Suppressor macrophage (primary cell): Measurements from ENCODE around the gene FAH.

Source experiments
- DNase-seq, 4 experiments: peaks; one replicate each; pipeline ENCODE4 v3.0.0-alpha.2; 2020 to 2022

Gene FAH

GRCh38 chr15:80152180-80152895, 461 bp upstream of the FAH start:
- peak; percentile 84 to 94 (median 90) for DNase-seq

GRCh38 chr15:80153900-80154299, 1.1 kb downstream of the FAH start:
- DNase-seq = peak in 3 of 4 experiments; percentile 13 to 24 (median 17)

- DNase-seq = no peak
These were observed 1.5 kb downstream of the FAH start for GRCh38 chr15:80154336-80154735.

GRCh38 chr15:80155001-80155377, 2.2 kb downstream of the FAH start:
- DNase-seq = peak in 3 of 4 experiments; percentile 17 to 44 (median 26)

DNA sequence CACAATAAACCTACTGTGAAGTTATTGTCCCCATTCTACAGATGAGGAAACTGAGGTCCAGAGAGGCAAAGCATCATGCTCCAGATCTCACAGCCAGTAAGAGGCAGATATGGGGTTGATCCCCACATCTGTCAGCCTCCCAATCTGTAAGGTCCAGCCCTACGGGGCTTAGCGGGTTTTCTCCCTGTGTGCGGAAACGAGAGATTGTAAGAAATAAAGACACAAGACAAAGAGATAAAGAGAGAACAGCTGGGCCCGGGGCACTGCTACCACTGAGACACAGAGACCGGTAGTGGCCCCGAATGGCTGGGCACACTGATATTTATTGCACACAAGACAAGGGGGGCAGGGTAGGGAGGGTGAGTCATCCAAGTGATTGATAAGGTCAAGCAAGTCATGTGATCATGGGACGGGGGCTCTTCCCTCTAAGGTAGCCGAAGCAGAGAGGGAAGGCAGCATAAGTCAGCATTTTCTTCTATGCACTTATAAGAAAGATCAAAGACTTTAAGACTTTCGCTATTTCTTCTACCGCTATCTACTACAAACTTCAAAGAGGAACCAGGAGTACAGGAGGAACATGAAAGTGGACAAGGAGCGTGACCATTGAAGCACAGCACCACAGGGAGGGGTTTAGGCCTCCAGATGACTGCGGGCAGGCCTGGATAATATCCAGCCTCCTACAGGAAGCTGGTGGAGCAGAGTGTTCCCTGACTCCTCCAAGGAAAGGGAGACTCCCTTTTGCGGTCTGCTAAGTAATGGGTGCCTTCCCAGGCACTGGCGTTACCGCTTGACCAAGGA, 2.8 kb downstream of the FAH start:
- DNase-seq = peak; percentile 40 to 67 (median 60)

DNA sequence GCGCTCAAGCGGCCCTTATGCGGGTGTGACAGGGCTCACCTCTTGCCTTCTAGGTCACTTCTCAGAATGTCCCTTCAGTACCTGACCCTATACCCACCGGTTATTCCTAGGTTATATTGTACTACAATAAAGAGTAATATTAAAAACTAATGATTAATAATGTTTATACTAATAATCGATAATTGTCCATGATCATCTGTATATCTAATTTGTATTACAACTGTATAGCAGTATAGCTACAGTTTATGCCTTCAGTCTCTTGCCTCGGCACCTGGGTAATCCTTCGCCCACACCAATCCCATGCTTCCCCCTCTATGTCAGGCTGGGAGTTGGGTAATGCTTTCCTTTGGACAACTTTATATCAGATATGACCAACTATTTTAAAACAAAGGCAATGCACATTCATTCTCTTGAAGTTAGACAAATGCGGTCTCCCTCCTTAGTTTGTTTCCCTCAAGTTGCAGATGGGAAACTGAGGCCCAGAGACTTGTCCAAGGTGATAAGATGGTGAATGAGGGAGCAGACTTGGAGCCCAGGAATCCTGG, 3.4 kb downstream of the FAH start:
- peak in 2 of 4 experiments; percentile 26 to 32 for DNase-seq

- no peak for DNase-seq
These were observed 4.4 kb downstream of the FAH start for GRCh38 chr15:80157215-80157614.

- DNase-seq = no peak
These were observed 6.5 kb downstream of the FAH start for GRCh38 chr15:80159301-80159700.

GRCh38 chr15:80159811-80160569, 7.2 kb downstream of the FAH start:
- DNase-seq = peak in 3 of 4 experiments; percentile 16 to 31 (median 28)

DNA sequence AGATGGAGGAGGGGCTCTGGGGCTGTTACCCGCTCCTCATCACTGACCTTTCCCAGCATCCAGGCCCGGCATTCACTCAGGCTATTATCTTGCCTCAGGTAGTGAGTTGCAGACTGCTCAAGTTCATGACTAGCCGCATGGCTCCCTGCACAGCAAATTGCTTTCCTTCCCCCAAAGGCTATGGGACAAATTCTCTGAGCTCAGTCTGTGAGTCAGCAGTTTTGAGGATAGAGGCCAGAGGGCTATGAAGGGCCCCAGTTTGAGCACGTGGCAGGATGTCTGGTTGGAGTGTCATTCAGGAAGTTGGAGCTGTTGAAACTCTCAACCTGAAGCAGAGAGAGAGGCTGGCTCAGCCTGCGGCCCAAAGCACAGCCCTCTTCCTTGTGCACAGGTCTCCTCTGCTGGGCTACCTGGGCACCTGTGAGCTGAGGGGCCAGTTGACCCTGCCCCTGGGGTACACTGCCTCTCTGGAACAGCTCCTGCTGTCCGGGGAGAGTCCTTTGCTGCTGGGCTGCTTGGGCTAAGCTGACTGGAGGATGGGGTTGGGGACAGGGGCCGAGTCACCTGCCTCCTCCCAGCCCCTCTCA, 7.9 kb downstream of the FAH start:
- DNase-seq = peak; percentile 89 to 95 (median 93)

DNA sequence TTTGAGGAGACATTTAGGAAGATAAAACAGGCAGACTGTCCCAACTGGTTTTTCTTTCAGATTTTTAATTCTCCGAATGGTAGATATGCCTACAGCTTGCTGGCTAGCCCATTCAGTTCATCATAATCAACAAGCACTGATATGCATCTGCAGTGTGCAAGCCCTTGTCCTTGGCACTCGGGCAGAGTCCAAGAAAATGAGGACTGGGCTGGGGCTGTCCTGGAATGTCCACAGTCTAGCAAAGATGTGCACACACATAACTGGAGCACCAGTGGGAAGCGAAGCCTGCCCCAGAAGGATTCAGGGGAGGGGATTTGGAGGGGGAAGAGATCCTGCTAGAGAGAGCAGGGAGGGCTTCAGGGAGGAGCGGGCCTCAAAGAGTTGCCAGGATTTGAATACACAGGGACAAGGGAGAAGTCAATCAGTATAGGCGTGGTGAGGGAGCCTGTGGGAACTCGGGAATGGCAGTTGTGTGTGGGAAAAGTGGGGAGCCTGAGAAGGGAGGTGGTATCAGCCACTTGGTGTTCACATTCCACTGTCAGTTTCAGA, 8.7 kb downstream of the FAH start:
- no peak for DNase-seq

DNA sequence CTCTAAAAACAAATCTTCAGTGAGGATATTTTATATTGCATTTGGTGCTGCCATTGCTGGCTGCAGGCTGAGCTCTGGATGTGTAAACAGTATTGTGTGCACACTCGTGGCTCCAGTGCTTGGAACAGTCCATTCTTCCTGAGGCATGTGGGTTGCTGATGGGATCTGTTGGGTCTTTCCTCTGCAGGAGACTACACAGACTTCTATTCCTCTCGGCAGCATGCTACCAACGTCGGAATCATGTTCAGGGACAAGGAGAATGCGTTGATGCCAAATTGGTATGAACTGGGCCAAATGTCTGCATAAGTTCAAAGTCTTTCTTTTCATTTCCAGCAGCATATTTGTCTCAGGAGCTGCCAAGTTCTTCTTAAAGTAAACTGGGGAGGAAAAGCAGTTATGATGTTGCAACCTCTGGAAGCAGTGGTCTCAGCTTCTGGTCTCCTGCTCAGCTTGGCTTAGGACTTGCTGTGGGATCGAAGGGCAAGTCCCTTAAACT, 9.3 kb downstream of the FAH start:
- DNase-seq = no peak

DNA sequence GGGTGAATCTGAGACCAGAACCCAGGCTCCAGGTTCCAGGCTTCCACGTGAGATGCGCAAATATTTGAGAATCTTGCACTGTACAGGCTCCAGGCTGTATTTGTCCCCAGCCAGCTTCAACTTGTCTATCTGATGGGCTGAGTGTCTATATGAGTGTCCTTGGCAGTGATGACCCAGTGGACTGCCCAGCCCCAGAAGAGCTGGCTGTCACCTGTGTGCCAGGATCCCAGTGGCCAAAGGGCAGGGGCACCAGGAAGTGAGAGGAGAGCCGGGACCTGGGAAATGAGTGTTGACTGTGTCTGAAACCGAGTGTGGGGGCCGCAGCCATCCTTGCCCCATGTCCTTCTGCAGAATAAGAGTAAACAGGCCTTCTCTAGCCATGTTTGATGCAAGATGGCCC, 10.4 kb downstream of the FAH start:
- DNase-seq = no peak

GRCh38 chr15:80163897-80164296, 11.1 kb downstream of the FAH start:
- no peak for DNase-seq

GRCh38 chr15:80167936-80168335, 15.1 kb downstream of the FAH start:
- DNase-seq = no peak

GRCh38 chr15:80168421-80168820, 15.6 kb downstream of the FAH start:
- DNase-seq = no peak

- no peak for DNase-seq
These were observed 17.1 kb downstream of the FAH start for GRCh38 chr15:80169768-80170357.

- DNase-seq = no peak
These were observed 17.8 kb downstream of the FAH start for GRCh38 chr15:80170596-80170995.

GRCh38 chr15:80171787-80172186, 19.0 kb downstream of the FAH start:
- DNase-seq = no peak

- DNase-seq = no peak
These were observed 19.6 kb downstream of the FAH start for GRCh38 chr15:80172401-80172800.

DNA sequence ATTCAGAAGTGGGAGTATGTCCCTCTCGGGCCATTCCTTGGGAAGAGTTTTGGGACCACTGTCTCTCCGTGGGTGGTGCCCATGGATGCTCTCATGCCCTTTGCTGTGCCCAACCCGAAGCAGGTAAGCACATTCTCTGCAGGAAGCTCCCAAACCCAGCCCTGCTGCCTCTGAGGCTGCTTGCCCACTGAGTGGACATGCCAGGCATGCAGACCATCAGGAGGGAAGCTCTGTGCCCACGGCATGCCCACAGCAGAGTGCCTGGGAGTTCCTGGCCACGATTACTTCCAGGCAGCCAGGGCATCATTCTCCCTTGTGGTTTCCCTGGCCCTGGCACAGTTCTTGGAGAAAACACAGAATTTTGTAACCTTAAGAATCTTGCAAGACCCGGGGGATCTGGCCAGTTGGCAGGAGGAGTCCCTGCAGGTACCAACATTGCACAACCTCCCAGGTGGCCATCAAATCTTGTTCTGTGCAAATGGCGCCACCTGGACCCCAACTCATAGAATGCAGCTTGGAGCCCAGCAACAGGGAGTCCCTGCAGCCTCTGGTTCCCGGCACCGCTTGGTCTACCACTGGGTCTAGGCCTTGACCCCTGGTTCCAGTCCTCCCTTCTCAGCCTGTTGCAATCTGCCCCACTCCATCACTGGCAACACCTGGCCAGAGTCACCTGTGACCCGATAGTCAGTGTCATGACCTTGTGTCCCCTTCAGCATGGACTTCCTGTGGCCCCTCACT, 20.4 kb downstream of the FAH start:
- DNase-seq = peak; percentile 48 to 72 (median 63)
